ENCODE data around the gene INTS1. TPM values are rescaled to one million over a fixed set of nuclear protein-coding genes. Genes with fewer than 3 reads are reported as not detected.
A peak's percentile ranks its signal among the peaks of the same experiment; 100 is the strongest.

Gene INTS1
- total and polyA plus RNA-seq, 10 of the 15 experiments (the other 5 are each of a cell fraction or from before 2014, with no cell fraction given): 0.52 to 89.0 (median 15.1) TPM

- H3K36me3 ChIP-seq (ENCODE audit: control insufficient read depth in 2 of 2, insufficient read depth in 2 of 2, low read length in 1 of 2): no peaks in the 10 kb centered on the region
- WGBS (ENCODE audit: insufficient coverage, insufficient replicate concordance, low lambda C conversion rate, missing lambda C conversion rate): 72% methylated on average over 17 of the region's 18 CpGs
- no peaks in the 10 kb centered on the region for H3K4me1 ChIP-seq (ENCODE audit: control insufficient read depth, insufficient read depth, low read length)
- H2AFZ ChIP-seq (ENCODE audit: control insufficient read depth, low read depth, low read length): no peak overlapping the region
- DNase-seq (ENCODE audit: low read depth, low spot score) (no peak), ATAC-seq (peak; percentile 81), FAIRE-seq (no peak)
- ChIA-PET SMC1A (ENCODE audit: uncharacterized antibody, unreplicated experiment) (no interaction called here), POLR2A (no interaction called here), RAD21 (ENCODE audit: unreplicated experiment) (no interaction called here), CTCF (no interaction called here)
- H3K27ac ChIP-seq (ENCODE audit: control insufficient read depth, insufficient read depth): no peak overlapping the region
- in situ Hi-C loops (cut with MboI): no loop called here
- no peaks in the 10 kb centered on the region for H3K9me3 ChIP-seq (replicated peaks; ENCODE audit: control insufficient read depth, insufficient read depth, low read length)
- no peaks in the 10 kb centered on the region for H3K79me2 ChIP-seq (ENCODE audit: control insufficient read depth, insufficient read depth, low read length)
- H3K4me2 ChIP-seq (ENCODE audit: control insufficient read depth, insufficient read depth): no peak overlapping the region
- BruUV-seq (replicated peaks): no TSS peak
- H3K27me3 ChIP-seq (replicated peaks in 1 of 2; ENCODE audit: control insufficient read depth in 2 of 2, insufficient read depth in 2 of 2, low read length in 1 of 2): peaks cover 0 to 2% of the 10 kb centered on the region in 2 experiments; a peak in 2 of 4 replicates
- TF ChIP-seq USF1 (IDR thresholded peaks at IDR 0.05; ENCODE audit: borderline replicate concordance, extremely low read length, insufficient read depth, low read depth, low read length) (peak; percentile 89), KAT2A (conservative IDR thresholded peaks at IDR 0.05; ENCODE audit: control insufficient read depth, low read depth, low read length) (no peak), NFYB (IDR thresholded peaks at IDR 0.05; ENCODE audit: insufficient read depth, low read depth, low read length) (peak; percentile 62), ATF3 (IDR thresholded peaks at IDR 0.05; ENCODE audit: borderline replicate concordance, extremely low read depth, low read depth, low read length) (peak; percentile 66; the same call in 1 of the 2 replicates), SIX5 (IDR thresholded peaks at IDR 0.05; ENCODE audit: low read depth, low read length, severe bottlenecking) (peak; percentile 81), ZBTB4 (CRISPR knock-in tag; IDR thresholded peaks at IDR 0.05) (no peak), SREBF1 (IDR thresholded peaks at IDR 0.05; ENCODE audit: low read length) (no peak), HCFC1 (IDR thresholded peaks at IDR 0.05; ENCODE audit: low read length) (peak; percentile 79), POU2F2 (IDR thresholded peaks at IDR 0.05; ENCODE audit: borderline replicate concordance, low read depth, low read length) (no peak), RAD51 (IDR thresholded peaks at IDR 0.05) (peak; percentile 75), MTA3 (IDR thresholded peaks at IDR 0.05; ENCODE audit: borderline replicate concordance, low read length) (no peak)
- TF ChIP-seq, protein P1, sequence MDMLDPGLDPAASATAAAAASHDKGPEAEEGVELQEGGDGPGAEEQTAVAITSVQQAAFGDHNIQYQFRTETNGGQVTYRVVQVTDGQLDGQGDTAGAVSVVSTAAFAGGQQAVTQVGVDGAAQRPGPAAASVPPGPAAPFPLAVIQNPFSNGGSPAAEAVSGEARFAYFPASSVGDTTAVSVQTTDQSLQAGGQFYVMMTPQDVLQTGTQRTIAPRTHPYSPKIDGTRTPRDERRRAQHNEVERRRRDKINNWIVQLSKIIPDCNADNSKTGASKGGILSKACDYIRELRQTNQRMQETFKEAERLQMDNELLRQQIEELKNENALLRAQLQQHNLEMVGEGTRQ (IDR thresholded peaks at IDR 0.05; ENCODE audit: borderline replicate concordance, low read depth, low read length): peak; percentile 59
- no peak overlapping the region for H3K4me3 ChIP-seq
- no peaks in the 10 kb centered on the region for H4K20me1 ChIP-seq (ENCODE audit: control insufficient read depth, insufficient read depth)
- no peak overlapping the region for H3K9ac ChIP-seq (ENCODE audit: control insufficient read depth, insufficient read depth, low read length)
- intact Hi-C loops (cut with micrococcal nuclease; ENCODE audit: unreplicated experiment): no loop called here
These were observed 78.7 kb downstream of the INTS1 start for GRCh38 chr7:1425292-1426136.

Measured in GM12878 (cell line).